WTC11 (cell line): ENCODE data around the gene HCN1.

ENCODE experiments used
- ATF1 ChIP-seq: sonication (generic); formaldehyde crosslinking; IDR thresholded peaks from 2 replicates; pipeline ENCODE4 v1.8.1; 2023; ENCODE audit warnings: mild to moderate bottlenecking, moderate library complexity, missing genetic modification reagents
- ATF2 ChIP-seq: sonication (generic); formaldehyde crosslinking; IDR thresholded peaks from 2 replicates; pipeline ENCODE4 v1.8.1; 2022; ENCODE audit warnings: low read depth, missing genetic modification reagents, borderline replicate concordance
- CTCF ChIP-seq: fragments of 200-600 bp; IDR thresholded peaks from 2 replicates; pipeline ENCODE4 v1.8.0; 2022; ENCODE audit warnings: antibody characterized with exemption
- FOXJ3 ChIP-seq: sonication (generic); formaldehyde crosslinking; IDR thresholded peaks from 2 replicates; pipeline ENCODE4 v1.9.0; 2021; ENCODE audit warnings: missing genetic modification reagents, mild to moderate bottlenecking, borderline replicate concordance
- MAX ChIP-seq: sonication (generic); formaldehyde crosslinking; IDR thresholded peaks from 2 replicates; pipeline ENCODE4 v1.8.0; 2022; ENCODE audit warnings: mild to moderate bottlenecking, missing genetic modification reagents
- ZNF121 ChIP-seq: sonication (generic); formaldehyde crosslinking; IDR thresholded peaks from 2 replicates; pipeline ENCODE4 v1.8.0; 2023; ENCODE audit warnings: missing genetic modification reagents

- TF ChIP-seq ATF1 (no peak), CTCF (no peak), ATF2 (CRISPR knock-in tag) (no peak), MAX (CRISPR knock-in tag) (no peak), FOXJ3 (CRISPR knock-in tag) (no peak), ZNF121 (CRISPR knock-in tag) (no peak)
These were observed 23.9 kb downstream of the HCN1 start for GRCh38 chr5:45672271-45672670.
